K562 (cell line): Measurements from ENCODE around the gene TBL2. TPM values are rescaled to one million over a fixed set of nuclear protein-coding genes. Genes with fewer than 3 reads are reported as not detected.
A peak's percentile ranks its signal among the peaks of the same experiment; 100 is the strongest.

Experiments
- ATF1 ChIP-seq, 2 experiments: fragments of 450-650 bp in 1 of 2; IDR thresholded peaks; 2 replicates each; pipeline ENCODE4 v1.6.1; 2016; ENCODE audit warnings: missing compliant biosample characterization in 1 of 2, missing genetic modification characterization in 1 of 2
- BACH1 ChIP-seq: fragments of 200-800 bp; sonication (Bioruptor generic); IDR thresholded peaks from 2 replicates; pipeline ENCODE4 v1.6.1; 2016; ENCODE audit warnings: missing genetic modification characterization, missing compliant biosample characterization
- CBFB ChIP-seq: sonication (generic); formaldehyde crosslinking; IDR thresholded peaks from 2 replicates; pipeline ENCODE4 v1.4.0; 2020; ENCODE audit warnings: mild to moderate bottlenecking, missing genetic modification reagents
- CREB3 ChIP-seq: fragments of 450-650 bp; conservative IDR thresholded peaks from 2 replicates; pipeline ENCODE4 v1.6.1; 2016; ENCODE audit warnings: missing genetic modification characterization, low read depth, mild to moderate bottlenecking, missing compliant biosample characterization, moderate library complexity
- EGR1 ChIP-seq: fragments of 450-650 bp; conservative IDR thresholded peaks from 2 replicates; pipeline ENCODE4 v1.6.1; 2017; ENCODE audit warnings: mild to moderate bottlenecking
- HSF4 ChIP-seq: fragments of 250-450 bp; sonication (Bioruptor Pico); IDR thresholded peaks from 2 replicates; pipeline ENCODE4 v2.1.2; 2022; ENCODE audit warnings: mild to moderate bottlenecking, moderate library complexity, borderline replicate concordance
- IRF2 ChIP-seq: sonication (generic); formaldehyde crosslinking; IDR thresholded peaks from 2 replicates; pipeline ENCODE4 v1.8.1; 2022; ENCODE audit warnings: mild to moderate bottlenecking, missing genetic modification reagents
- NFATC3 ChIP-seq: fragments of 450-650 bp; IDR thresholded peaks from 2 replicates; pipeline ENCODE4 v1.6.1; 2017; ENCODE audit warnings: mild to moderate bottlenecking
- NR1H2 ChIP-seq: sonication (generic); formaldehyde crosslinking; IDR thresholded peaks from 2 replicates; pipeline ENCODE4 v1.4.0; 2020; ENCODE audit warnings: mild to moderate bottlenecking, missing genetic modification reagents
- PATZ1 ChIP-seq: fragments of 250-450 bp; sonication (Bioruptor Pico); IDR thresholded peaks from 2 replicates; pipeline ENCODE4 v1.5.0; 2020; ENCODE audit warnings: mild to moderate bottlenecking, borderline replicate concordance
- SMAD2 ChIP-seq: fragments of 150-350 bp; IDR thresholded peaks from 2 replicates; pipeline ENCODE4 v1.6.1; 2014; ENCODE audit warnings: low read depth, mild to moderate bottlenecking, low read length
- ZNF121 ChIP-seq: sonication (generic); formaldehyde crosslinking; conservative IDR thresholded peaks from 2 replicates; pipeline ENCODE4 v1.8.0; 2022; ENCODE audit warnings: missing genetic modification reagents
- ZNF324 ChIP-seq: fragments of 250-450 bp; sonication (Bioruptor Pico); IDR thresholded peaks from 2 replicates; pipeline ENCODE4 v1.4.0; 2020; ENCODE audit warnings: mild to moderate bottlenecking
- ZNF696 ChIP-seq: fragments of 250-450 bp; sonication (Bioruptor Pico); conservative IDR thresholded peaks from 2 replicates; pipeline ENCODE4 v1.4.0; 2020; ENCODE audit warnings: mild to moderate bottlenecking, moderate library complexity
- polyA plus RNA-seq, 8 experiments: library from polyadenylated mRNA; depleted of rRNA in 4 of 8; stranded (reverse) in 5 of 8; unstranded in 3 of 8; fragments of >200 nt; fragmentation: Nextera tagmentation in 2 of 8; fragmentation: Illumina TruSeq in 1 of 8; extraction: Ambion mirVana in 2 of 8; extraction: Trizol in 1 of 8; gene quantifications; 2 replicates each; pipeline versions ENCODE4 v1.2.1 to v1.2.3, GENCODE V29; 2011 to 2014; ENCODE audit warnings: inconsistent platforms in 1 of 8, missing spikeins in 1 of 8
- total RNA-seq, 7 experiments: library from RNA; depleted of rRNA in 6 of 7; stranded (reverse); fragments of >200 nt in 6 of 7; fragmentation: Illumina TruSeq in 2 of 7; extraction: Trizol in 2 of 7; gene quantifications; 2 replicates each; pipeline versions ENCODE4 v1.2.1 to v1.2.3, GENCODE V29; 2011 to 2021; ENCODE audit warnings: low replicate concordance in 1 of 7
- TF ChIP-seq, protein P1 (sequence below): fragments of 450-650 bp; IDR thresholded peaks from 2 replicates; pipeline ENCODE4 v1.6.1; 2014; ENCODE audit warnings: low read depth, mild to moderate bottlenecking, moderate library complexity, borderline replicate concordance
- TF ChIP-seq, protein P2 (sequence below): sonication (generic); formaldehyde crosslinking; IDR thresholded peaks from 2 replicates; pipeline ENCODE4 v1.9.0; 2022; ENCODE audit warnings: mild to moderate bottlenecking, missing genetic modification reagents
- TF ChIP-seq, protein P3 (sequence below): IDR thresholded peaks from 2 replicates; pipeline ENCODE4 v1.6.1; 2014; ENCODE audit warnings: antibody characterized with exemption

Gene TBL2
- total and polyA plus RNA-seq, 9 of the 15 experiments (the other 6 are each of a cell fraction or from before 2014, with no cell fraction given), result 2.5 to 123 (median 49.2) TPM

GRCh38 chr7:73578342-73579128, at the start of gene TBL2 (continued):
- TF ChIP-seq ZNF324 (CRISPR knock-in tag) (no peak), SMAD2 (no peak), EGR1 (peak; percentile 87), NFATC3 (no peak), ZNF121 (no peak), ATF1 (CRISPR knock-in tag; IDR thresholded peaks at IDR 0.05) (no peak), ATF1 (tag; IDR thresholded peaks at IDR 0.05) (no peak), BACH1 (tag) (no peak), IRF2 (CRISPR knock-in tag) (no peak), PATZ1 (no peak), CREB3 (tag) (no peak), HSF4 (no peak), NR1H2 (no peak), ZNF696 (CRISPR knock-in tag) (no peak), CBFB (CRISPR knock-in tag) (no peak)
- TF ChIP-seq, protein P1, sequence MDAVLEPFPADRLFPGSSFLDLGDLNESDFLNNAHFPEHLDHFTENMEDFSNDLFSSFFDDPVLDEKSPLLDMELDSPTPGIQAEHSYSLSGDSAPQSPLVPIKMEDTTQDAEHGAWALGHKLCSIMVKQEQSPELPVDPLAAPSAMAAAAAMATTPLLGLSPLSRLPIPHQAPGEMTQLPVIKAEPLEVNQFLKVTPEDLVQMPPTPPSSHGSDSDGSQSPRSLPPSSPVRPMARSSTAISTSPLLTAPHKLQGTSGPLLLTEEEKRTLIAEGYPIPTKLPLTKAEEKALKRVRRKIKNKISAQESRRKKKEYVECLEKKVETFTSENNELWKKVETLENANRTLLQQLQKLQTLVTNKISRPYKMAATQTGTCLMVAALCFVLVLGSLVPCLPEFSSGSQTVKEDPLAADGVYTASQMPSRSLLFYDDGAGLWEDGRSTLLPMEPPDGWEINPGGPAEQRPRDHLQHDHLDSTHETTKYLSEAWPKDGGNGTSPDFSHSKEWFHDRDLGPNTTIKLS, result peak; percentile 99
- TF ChIP-seq, protein P2, sequence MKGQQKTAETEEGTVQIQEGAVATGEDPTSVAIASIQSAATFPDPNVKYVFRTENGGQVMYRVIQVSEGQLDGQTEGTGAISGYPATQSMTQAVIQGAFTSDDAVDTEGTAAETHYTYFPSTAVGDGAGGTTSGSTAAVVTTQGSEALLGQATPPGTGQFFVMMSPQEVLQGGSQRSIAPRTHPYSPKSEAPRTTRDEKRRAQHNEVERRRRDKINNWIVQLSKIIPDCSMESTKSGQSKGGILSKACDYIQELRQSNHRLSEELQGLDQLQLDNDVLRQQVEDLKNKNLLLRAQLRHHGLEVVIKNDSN, result no peak
- TF ChIP-seq, protein P3, sequence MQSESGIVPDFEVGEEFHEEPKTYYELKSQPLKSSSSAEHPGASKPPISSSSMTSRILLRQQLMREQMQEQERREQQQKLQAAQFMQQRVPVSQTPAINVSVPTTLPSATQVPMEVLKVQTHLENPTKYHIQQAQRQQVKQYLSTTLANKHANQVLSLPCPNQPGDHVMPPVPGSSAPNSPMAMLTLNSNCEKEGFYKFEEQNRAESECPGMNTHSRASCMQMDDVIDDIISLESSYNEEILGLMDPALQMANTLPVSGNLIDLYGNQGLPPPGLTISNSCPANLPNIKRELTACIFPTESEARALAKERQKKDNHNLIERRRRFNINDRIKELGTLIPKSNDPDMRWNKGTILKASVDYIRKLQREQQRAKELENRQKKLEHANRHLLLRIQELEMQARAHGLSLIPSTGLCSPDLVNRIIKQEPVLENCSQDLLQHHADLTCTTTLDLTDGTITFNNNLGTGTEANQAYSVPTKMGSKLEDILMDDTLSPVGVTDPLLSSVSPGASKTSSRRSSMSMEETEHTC, result 0 out of 2 replicates have a peak, but pooled peaks have one; percentile 36
